ENCODE results near the gene MMS22L. TPM values are rescaled to one million over a fixed set of nuclear protein-coding genes. Genes with fewer than 3 reads are reported as not detected.

Gene MMS22L
- total and polyA plus RNA-seq, 2 experiments from 2014 or later = 11.7 to 49.5 TPM

DNA sequence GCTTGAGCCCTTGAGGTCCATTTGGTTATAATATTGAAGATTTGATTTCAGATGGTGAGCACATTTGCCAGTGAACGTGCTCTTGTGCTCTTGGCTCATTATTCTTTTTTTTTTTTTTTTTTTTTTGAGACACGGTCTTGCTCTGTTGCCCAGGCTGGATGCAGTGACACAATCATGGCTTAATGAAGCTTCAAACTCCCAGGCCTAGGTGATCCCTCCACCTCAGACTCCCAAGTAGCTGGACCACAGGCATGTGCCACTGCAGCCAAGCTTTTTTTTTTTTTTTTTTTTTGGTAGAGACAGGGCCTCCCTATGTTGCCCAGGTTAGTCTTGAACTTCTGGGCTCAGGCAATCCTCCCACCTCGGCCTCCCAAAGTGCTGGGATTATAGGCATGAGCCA lies 182.3 kb downstream of the MMS22L start:
- H3K9me3 Mint-ChIP-seq = no peaks in the 10 kb centered on the region
- Histone ChIP-seq H2AFZ (no peak overlapping the region), H3K36me3 (ENCODE audit: insufficient read depth) (no peaks in the 10 kb centered on the region), H3K27ac (ENCODE audit: low read depth) (no peak overlapping the region), H3K4me1 (ENCODE audit: insufficient read depth) (no peaks in the 10 kb centered on the region), H3F3A (replicated peaks; ENCODE audit: low read depth) (no peaks in the 10 kb centered on the region), H3K79me2 (replicated peaks; ENCODE audit: insufficient read depth) (no peaks in the 10 kb centered on the region), H3K27me3 (ENCODE audit: insufficient read depth) (no peaks in the 10 kb centered on the region), H3K9me2 (ENCODE audit: insufficient read depth) (no peaks in the 10 kb centered on the region), H3K4me2 (no peak overlapping the region), H4K20me1 (replicated peaks; ENCODE audit: insufficient read depth) (no peaks in the 10 kb centered on the region), H3K4me3 (no peak overlapping the region)
- ATAC-seq (no peak), DNase-seq (ENCODE audit: low spot score) (no peak)
- peaks cover 2% of the 10 kb centered on the region for H3K27me3 Mint-ChIP-seq (ENCODE audit: insufficient read depth, low read depth, poor library complexity)
- H3K36me3 Mint-ChIP-seq (ENCODE audit: low read depth) = no peaks in the 10 kb centered on the region
- TF ChIP-seq POLR2AphosphoS5 (IDR thresholded peaks at IDR 0.05; ENCODE audit: low read depth) = no peak
- no peak for TF ChIP-seq NANOG (IDR thresholded peaks at IDR 0.05; ENCODE audit: borderline replicate concordance)
- TF ChIP-seq ZNF114 (CRISPR knock-in tag; IDR thresholded peaks at IDR 0.05) = no peak
- TF ChIP-seq CREB1 (CRISPR knock-in tag; IDR thresholded peaks at IDR 0.05; ENCODE audit: low read depth) = no peak
- TF ChIP-seq, protein P1, sequence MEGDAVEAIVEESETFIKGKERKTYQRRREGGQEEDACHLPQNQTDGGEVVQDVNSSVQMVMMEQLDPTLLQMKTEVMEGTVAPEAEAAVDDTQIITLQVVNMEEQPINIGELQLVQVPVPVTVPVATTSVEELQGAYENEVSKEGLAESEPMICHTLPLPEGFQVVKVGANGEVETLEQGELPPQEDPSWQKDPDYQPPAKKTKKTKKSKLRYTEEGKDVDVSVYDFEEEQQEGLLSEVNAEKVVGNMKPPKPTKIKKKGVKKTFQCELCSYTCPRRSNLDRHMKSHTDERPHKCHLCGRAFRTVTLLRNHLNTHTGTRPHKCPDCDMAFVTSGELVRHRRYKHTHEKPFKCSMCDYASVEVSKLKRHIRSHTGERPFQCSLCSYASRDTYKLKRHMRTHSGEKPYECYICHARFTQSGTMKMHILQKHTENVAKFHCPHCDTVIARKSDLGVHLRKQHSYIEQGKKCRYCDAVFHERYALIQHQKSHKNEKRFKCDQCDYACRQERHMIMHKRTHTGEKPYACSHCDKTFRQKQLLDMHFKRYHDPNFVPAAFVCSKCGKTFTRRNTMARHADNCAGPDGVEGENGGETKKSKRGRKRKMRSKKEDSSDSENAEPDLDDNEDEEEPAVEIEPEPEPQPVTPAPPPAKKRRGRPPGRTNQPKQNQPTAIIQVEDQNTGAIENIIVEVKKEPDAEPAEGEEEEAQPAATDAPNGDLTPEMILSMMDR (conservative IDR thresholded peaks at IDR 0.05; ENCODE audit: low read depth in 2 of 2) = no peak
- TF ChIP-seq STAT1 (IDR thresholded peaks at IDR 0.05; ENCODE audit: unreplicated experiment) = no peak
- no peak for TF ChIP-seq EZH2phosphoT487 (IDR thresholded peaks at IDR 0.05; ENCODE audit: unreplicated experiment)
- no peak for TF ChIP-seq JUNB (IDR thresholded peaks at IDR 0.05; ENCODE audit: unreplicated experiment)
- TF ChIP-seq, protein P2, sequence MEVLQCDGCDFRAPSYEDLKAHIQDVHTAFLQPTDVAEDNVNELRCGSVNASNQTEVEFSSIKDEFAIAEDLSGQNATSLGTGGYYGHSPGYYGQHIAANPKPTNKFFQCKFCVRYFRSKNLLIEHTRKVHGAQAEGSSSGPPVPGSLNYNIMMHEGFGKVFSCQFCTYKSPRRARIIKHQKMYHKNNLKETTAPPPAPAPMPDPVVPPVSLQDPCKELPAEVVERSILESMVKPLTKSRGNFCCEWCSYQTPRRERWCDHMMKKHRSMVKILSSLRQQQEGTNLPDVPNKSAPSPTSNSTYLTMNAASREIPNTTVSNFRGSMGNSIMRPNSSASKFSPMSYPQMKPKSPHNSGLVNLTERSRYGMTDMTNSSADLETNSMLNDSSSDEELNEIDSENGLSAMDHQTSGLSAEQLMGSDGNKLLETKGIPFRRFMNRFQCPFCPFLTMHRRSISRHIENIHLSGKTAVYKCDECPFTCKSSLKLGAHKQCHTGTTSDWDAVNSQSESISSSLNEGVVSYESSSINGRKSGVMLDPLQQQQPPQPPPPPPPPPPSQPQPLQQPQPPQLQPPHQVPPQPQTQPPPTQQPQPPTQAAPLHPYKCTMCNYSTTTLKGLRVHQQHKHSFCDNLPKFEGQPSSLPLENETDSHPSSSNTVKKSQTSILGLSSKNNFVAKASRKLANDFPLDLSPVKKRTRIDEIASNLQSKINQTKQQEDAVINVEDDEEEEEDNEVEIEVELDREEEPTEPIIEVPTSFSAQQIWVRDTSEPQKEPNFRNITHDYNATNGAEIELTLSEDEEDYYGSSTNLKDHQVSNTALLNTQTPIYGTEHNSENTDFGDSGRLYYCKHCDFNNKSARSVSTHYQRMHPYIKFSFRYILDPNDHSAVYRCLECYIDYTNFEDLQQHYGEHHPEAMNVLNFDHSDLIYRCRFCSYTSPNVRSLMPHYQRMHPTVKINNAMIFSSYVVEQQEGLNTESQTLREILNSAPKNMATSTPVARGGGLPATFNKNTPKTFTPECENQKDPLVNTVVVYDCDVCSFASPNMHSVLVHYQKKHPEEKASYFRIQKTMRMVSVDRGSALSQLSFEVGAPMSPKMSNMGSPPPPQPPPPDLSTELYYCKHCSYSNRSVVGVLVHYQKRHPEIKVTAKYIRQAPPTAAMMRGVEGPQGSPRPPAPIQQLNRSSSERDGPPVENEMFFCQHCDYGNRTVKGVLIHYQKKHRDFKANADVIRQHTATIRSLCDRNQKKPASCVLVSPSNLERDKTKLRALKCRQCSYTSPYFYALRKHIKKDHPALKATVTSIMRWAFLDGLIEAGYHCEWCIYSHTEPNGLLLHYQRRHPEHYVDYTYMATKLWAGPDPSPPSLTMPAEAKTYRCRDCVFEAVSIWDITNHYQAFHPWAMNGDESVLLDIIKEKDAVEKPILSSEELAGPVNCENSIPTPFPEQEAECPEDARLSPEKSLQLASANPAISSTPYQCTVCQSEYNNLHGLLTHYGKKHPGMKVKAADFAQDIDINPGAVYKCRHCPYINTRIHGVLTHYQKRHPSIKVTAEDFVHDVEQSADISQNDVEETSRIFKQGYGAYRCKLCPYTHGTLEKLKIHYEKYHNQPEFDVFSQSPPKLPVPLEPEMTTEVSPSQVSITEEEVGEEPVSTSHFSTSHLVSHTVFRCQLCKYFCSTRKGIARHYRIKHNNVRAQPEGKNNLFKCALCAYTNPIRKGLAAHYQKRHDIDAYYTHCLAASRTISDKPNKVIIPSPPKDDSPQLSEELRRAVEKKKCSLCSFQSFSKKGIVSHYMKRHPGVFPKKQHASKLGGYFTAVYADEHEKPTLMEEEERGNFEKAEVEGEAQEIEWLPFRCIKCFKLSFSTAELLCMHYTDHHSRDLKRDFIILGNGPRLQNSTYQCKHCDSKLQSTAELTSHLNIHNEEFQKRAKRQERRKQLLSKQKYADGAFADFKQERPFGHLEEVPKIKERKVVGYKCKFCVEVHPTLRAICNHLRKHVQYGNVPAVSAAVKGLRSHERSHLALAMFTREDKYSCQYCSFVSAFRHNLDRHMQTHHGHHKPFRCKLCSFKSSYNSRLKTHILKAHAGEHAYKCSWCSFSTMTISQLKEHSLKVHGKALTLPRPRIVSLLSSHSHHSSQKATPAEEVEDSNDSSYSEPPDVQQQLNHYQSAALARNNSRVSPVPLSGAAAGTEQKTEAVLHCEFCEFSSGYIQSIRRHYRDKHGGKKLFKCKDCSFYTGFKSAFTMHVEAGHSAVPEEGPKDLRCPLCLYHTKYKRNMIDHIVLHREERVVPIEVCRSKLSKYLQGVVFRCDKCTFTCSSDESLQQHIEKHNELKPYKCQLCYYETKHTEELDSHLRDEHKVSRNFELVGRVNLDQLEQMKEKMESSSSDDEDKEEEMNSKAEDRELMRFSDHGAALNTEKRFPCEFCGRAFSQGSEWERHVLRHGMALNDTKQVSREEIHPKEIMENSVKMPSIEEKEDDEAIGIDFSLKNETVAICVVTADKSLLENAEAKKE (CRISPR knock-in tag; IDR thresholded peaks at IDR 0.05) = no peak
- TF ChIP-seq, protein P3, sequence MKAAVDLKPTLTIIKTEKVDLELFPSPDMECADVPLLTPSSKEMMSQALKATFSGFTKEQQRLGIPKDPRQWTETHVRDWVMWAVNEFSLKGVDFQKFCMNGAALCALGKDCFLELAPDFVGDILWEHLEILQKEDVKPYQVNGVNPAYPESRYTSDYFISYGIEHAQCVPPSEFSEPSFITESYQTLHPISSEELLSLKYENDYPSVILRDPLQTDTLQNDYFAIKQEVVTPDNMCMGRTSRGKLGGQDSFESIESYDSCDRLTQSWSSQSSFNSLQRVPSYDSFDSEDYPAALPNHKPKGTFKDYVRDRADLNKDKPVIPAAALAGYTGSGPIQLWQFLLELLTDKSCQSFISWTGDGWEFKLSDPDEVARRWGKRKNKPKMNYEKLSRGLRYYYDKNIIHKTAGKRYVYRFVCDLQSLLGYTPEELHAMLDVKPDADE (IDR thresholded peaks at IDR 0.05) = no peak
- peaks cover 6% of the 10 kb centered on the region; the same call in 2 of the 3 replicates for H3K4me1 Mint-ChIP-seq
- no peak overlapping the region for H3K27ac Mint-ChIP-seq
- no peak overlapping the region for H3K4me3 Mint-ChIP-seq

All from GM23338 (cell line).